GM21367 (cell line): ENCODE results near the gene TCAP.
"Not testable (repeated sequence)": the region's sequence is repeated elsewhere in the genome, so short reads cannot be mapped to it uniquely, and the experiment has no call there.

ENCODE experiments used
- ATAC-seq: cut with Tn5 transposase; IDR thresholded peaks from one replicate; pipeline ENCODE4 v1.9.1; 2021; ENCODE audit not compliant: unreplicated experiment

TCAP gene

DNA sequence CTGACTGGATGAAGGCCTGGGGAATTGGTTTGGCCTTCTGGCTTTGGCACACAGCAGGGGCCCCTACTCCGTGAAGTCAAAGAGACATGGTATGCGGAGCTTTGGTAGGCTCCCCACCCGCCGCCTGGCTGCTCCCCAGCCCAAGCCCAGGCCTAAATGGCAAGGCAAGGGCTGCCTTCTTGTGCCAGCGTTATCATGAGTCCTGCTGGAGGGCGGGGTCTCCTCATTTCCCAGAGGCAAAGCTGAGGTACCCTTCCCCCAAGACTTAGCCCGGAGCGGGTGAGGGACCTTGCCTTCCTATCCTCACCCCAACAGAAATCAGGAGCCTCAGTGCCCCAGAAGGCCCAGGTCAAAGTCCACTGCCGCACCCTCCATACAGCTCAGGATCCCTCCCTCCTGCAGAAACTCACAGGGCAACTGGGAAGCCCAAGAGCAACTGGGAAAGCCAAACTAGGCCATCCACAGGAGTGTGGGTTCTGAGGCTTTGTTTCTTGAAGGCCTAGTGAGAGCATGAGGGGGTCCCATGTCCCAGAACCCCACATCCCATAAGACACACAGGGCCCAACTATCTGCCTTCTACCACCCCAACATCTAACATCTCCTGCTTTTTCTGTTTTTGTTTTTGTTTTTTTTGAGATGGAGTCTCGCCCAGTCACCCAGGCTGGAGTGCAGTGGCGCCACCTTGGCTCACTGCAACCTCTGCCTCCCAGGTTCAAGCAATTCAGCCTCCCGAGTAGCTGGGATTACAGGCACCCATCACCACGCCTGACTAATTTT, 13.4 kb downstream of the TCAP start:
- no peak for ATAC-seq

DNA sequence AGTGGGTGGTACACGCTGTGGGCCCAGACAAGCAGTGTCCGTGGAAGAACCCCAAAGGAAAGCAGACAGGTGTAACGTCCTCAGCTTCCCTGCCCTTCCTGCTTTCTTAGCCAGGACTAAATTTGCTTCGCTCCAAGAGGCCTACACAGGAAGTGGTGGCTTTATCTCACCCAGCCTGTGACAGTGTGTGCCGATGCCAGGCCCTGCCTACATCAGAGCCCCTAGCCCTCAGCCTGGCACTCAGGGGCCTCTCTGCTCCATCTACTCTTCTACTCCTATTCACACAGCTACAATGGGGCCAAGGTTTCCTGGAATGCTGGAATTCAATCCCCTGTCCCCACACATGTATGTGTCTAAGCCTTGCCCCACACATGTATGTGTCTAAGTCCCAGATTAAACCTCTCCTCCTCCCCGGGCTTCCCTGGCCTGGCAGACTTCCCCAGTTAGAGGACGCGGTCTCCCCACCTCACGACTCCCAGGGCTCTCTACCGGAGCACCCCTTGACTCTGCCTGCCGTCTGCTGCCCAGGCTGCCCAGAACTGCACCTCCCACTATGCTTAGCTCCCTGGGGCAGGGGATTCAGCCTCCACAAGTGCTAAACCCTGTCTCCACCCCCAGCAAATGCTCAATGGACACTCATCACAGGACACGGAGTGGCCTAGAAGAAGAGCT, 14.5 kb downstream of the TCAP start:
- ATAC-seq: no peak

- no peak for ATAC-seq
These were observed 18.3 kb downstream of the TCAP start for GRCh38 chr17:39683295-39683939.

GRCh38 chr17:39684369-39685192, 19.4 kb downstream of the TCAP start:
- ATAC-seq: no peak

GRCh38 chr17:39687101-39687545, 22.0 kb downstream of the TCAP start:
- ATAC-seq: no peak

DNA sequence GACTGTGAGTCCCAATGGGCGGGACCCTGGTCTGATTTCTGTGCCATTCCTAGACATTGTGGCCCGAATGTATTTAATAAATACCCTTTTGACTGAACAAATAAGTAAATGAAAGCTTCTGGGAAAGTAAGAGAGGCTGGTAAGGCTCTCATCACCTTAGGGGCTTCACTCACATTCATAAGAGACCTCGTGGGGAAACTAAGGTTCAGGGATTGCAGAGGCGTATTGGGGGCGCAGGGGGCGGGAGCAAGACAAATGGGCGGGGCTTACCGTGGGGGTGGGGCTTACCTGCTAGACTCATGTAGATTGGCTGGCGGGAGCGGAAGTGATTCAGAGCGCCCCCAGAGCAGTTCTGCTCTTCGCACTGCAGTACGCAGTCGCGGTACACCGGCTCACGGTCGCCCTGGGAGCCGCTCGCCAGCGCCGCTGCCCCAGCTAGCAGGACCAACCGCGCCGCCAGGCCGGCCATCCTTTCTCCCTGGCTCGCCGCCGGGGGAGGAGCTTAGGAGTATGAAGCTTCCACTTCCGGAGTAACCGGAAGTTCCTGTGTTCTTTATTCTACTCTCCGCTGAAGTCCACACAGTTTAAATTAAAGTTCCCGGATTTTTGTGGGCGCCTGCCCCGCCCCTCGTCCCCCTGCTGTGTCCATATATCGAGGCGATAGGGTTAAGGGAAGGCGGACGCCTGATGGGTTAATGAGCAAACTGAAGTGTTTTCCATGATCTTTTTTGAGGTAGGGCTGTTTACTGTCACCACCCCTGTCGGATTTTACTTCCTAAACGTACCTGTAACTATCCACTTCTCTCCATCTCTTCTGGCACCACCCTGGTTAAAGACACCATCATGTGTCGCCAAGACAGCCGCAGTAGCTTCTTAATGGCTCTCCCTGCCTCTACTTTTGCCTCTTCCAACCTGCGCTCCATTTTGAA, 22.7 kb downstream of the TCAP start, which contains the start of gene PGAP3:
Gene PGAP3, minus strand, starts transcription at position 512 of the 929 bp plus-strand sequence. Its CDS starts 43 bp downstream, at position 469.
- peak; percentile 66 for ATAC-seq

DNA sequence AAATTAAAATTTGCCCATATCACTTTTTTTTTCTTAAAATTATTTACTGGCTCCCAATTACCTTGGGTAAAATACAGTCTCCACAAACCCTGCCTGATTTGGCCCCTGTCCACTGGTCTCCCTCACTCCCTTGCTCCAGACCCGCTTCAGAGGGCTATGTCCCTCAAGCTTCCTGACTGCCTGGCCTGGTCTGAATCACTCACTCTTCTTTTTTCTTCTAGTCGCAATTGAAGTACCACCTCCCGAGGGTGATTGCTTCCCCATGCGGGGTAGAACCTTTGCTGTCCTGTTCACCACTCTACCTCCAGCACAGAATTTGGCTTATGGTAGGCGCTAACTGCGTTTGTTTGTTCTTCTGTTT, 23.3 kb downstream of the TCAP start:
- no peak for ATAC-seq

DNA sequence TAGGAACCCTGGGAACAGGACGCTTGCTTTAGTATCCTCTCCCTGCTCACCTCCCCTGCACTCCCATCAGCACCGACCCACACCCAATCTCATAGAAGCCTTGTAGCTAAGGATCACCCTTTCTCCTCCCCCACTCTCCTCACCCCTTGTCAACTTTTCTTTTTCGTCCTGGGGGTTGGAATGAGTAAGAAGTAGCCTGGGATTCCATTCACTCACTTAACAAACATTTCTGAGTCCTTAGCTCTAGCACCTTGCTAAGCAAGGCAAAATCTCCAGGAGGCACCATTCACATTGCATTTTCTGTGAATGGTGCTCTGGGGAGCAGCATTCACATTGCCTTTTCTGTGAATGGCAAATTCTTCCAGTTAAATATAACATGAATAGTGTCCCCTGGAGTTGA, 23.8 kb downstream of the TCAP start:
- no peak for ATAC-seq

- no peak for ATAC-seq
These were observed 29.4 kb downstream of the TCAP start for GRCh38 chr17:39694593-39694992.

- ATAC-seq: no peak
These were observed 29.9 kb downstream of the TCAP start for GRCh38 chr17:39695089-39695474.

- no peak for ATAC-seq
These were observed 31.6 kb downstream of the TCAP start for GRCh38 chr17:39696731-39697130.

GRCh38 chr17:39697961-39698360, 32.8 kb downstream of the TCAP start:
- no peak for ATAC-seq

GRCh38 chr17:39699157-39699817, 34.1 kb downstream of the TCAP start:
- ATAC-seq: not testable (repeated sequence)

- no peak for ATAC-seq
These were observed 34.6 kb downstream of the TCAP start, which contains the start of gene ERBB2 for GRCh38 chr17:39699818-39700147. Gene ERBB2 (plus strand): TSS chr17:39700064. CDS start chr17:39700239, 175 bp downstream.

GRCh38 chr17:39700148-39700987, 35.2 kb downstream of the TCAP start:
- ATAC-seq: no peak

DNA sequence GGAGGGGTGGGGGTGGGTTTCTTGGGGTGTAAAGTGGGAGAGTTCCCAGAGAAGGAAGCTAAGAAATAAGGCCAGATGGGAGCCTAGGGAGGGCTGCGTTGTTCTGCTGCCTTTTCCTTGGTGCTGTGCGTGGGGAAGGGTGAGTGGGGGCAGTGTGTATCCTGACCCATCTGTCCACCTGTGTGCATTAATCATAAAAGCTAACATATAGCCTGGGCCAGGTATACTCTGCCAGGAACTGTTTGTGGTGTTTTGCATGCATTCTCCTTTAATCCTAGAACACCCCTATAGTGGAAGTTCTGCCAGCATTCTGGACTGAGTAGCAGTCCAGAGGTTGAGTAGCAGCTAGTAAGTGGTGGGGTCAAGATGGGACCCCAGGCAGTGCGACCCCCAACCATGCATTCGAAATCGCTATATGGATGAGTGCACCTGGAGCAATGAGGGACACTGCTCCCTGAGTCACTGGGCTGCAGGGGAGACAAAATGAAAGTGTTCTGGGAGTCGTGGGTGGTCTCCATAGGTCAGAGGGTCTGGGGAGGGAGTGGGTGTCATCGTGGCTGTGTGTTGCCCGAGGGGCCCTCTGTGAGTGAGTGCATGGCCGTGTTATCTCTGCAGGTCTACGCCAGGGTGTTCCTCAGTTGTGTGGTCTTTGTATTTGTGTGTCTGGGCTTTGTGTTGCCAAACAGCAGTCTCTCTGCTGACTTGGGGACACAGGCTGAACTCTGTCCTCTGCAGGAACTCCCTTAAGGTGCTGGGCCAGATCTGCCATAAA, 36.0 kb downstream of the TCAP start:
- no peak for ATAC-seq

DNA sequence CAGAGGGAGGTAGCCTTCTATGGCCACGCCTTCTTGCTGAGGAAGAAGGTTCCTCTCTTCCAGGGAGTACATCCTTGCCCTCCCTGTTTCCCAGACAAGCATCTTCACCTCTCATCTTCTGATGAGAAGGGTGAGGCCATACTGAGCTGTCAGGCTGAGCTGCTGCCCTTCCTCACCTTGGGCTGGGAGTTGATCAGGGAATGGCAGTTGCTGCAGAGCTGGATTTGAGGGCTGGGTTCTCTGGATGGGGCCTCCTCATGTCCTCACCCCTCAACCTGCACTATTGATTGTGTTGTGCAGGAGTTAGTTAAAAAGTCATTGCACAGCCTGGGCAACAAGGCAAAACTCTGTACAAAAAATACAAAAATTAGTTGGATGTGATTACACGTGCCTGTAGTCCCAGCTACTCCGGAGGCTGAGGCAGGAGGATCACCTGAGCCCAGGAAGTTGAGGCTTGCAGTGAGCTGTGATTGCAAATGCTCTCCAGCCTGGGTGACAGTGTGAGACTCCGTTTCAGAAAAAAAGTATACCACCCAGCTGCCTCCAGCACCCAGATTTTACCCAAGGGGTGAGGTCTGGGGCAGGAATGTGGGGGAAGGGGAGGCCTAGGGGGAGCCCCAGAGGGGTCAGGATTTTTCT, 36.8 kb downstream of the TCAP start:
- ATAC-seq: no peak
